Keratinocyte (primary cell): ENCODE measurements around the gene TENM4. TPM values are rescaled to one million over a fixed set of nuclear protein-coding genes. Genes with fewer than 3 reads are reported as not detected.

Experiments
- DNase-seq: peaks from one replicate; pipeline ENCODE4 v3.0.0-alpha.2; 2011; ENCODE audit warnings: low read depth, missing footprints, low spot score
- FAIRE-seq: peaks from 2 replicates; lab custom pipeline; 2011; peaks lifted over from hg19 to GRCh38; lab: Jason Lieb, UNC
- H2AFZ ChIP-seq: 2 replicates; pipeline ENCODE4 v1.6.0; 2012; ENCODE audit warnings: low read length, control low read depth, inconsistent platforms; ENCODE audit not compliant: control insufficient read depth
- H3K27ac ChIP-seq: 2 replicates; pipeline ENCODE4 v1.5.1; 2011; ENCODE audit warnings: low read length; ENCODE audit not compliant: control insufficient read depth, insufficient read depth
- H3K27me3 ChIP-seq: 3 replicates; pipeline ENCODE4 v1.6.0; 2011; ENCODE audit warnings: low read length; ENCODE audit not compliant: control insufficient read depth, insufficient read depth; ENCODE audit errors: extremely low read depth
- H3K36me3 ChIP-seq, 2 experiments: 2 replicates in 1 of 2; 3 replicates in 1 of 2; pipeline ENCODE4 v1.5.1; 2011; ENCODE audit warnings: low read length in 2 of 2, mild to moderate bottlenecking in 1 of 2; ENCODE audit not compliant: control insufficient read depth in 2 of 2, insufficient read depth in 2 of 2; ENCODE audit errors: extremely low read depth in 1 of 2
- H3K4me1 ChIP-seq: 3 replicates; pipeline ENCODE4 v1.5.1; 2011; ENCODE audit warnings: low read length; ENCODE audit not compliant: control insufficient read depth, insufficient read depth; ENCODE audit errors: extremely low read depth
- H3K4me2 ChIP-seq: 3 replicates; pipeline ENCODE4 v1.6.0; 2011; ENCODE audit warnings: low read depth, low read length; ENCODE audit not compliant: control insufficient read depth, insufficient read depth; ENCODE audit errors: extremely low read depth
- H3K4me3 ChIP-seq, 3 experiments: fragments of 200-600 bp in 1 of 3; sonication (generic) in 1 of 3; 2 replicates in 2 of 3; 3 replicates in 1 of 3; pipeline ENCODE4 v1.5.1; 2011 to 2016; ENCODE audit warnings: low read length in 3 of 3, mild to moderate bottlenecking in 3 of 3, control low read depth in 2 of 3, inconsistent platforms in 1 of 3, low read depth in 1 of 3, mixed read lengths in 1 of 3, mixed run types in 1 of 3, moderate library complexity in 1 of 3; ENCODE audit not compliant: control insufficient read depth in 2 of 3, insufficient read depth in 2 of 3; ENCODE audit errors: extremely low read depth in 1 of 3
- H3K79me2 ChIP-seq: 2 replicates; pipeline ENCODE4 v1.6.0; 2012; ENCODE audit warnings: low read length; ENCODE audit not compliant: control insufficient read depth, insufficient read depth
- H3K9ac ChIP-seq: 3 replicates; pipeline ENCODE4 v1.6.0; 2011; ENCODE audit warnings: low read length; ENCODE audit not compliant: control insufficient read depth, insufficient read depth; ENCODE audit errors: extremely low read depth
- H3K9me1 ChIP-seq: 3 replicates; pipeline ENCODE4 v1.6.0; 2011; ENCODE audit warnings: low read length; ENCODE audit not compliant: control insufficient read depth, insufficient read depth; ENCODE audit errors: extremely low read depth
- H3K9me3 ChIP-seq: 2 replicates; pipeline ENCODE4 v1.5.1; 2012; ENCODE audit warnings: low read depth, low read length; ENCODE audit not compliant: control insufficient read depth
- H4K20me1 ChIP-seq: 3 replicates; pipeline ENCODE4 v1.6.0; 2011; ENCODE audit warnings: low read length; ENCODE audit not compliant: control insufficient read depth, insufficient read depth; ENCODE audit errors: extremely low read depth
- EZH2 ChIP-seq: IDR thresholded peaks from one replicate; pipeline ENCODE4 v1.6.1; 2012; ENCODE audit warnings: inconsistent platforms, mild to moderate bottlenecking, low read length, moderate library complexity
- dilution Hi-C: fragments of 300-500 bp; cut with MboI; formaldehyde crosslinking; loops from one replicate; pipeline ENCODE4 v1.7.0; 2020; ENCODE audit warnings: low sequenced_read_pairs; ENCODE audit not compliant: extremely low pct_ligation_motif_present
- polyA plus RNA-seq, 5 experiments: library from polyadenylated mRNA; depleted of rRNA in 3 of 5; stranded (reverse) in 3 of 5; stranded (forward) in 1 of 5; unstranded in 1 of 5; fragments of >200 nt; gene quantifications; 1 replicate in 1 of 5; 2 replicates in 3 of 5; 3 replicates in 1 of 5; pipeline versions ENCODE4 v1.2.1 to v1.2.3, GENCODE V29; 2011 to 2012; ENCODE audit warnings: missing spikeins in 2 of 5, low read depth in 1 of 5, low replicate concordance in 1 of 5
- TF ChIP-seq, protein P1 (sequence below), 3 experiments: IDR thresholded peaks in 1 of 3; conservative IDR thresholded peaks in 1 of 3; optimal IDR thresholded peaks in 1 of 3; 2 replicates in 2 of 3; 3 replicates in 1 of 3; pipeline versions ENCODE3 to v1.5.1; 2011; ENCODE audit warnings: low read length in 3 of 3, mild to moderate bottlenecking in 3 of 3, moderate library complexity in 2 of 3, control low read depth in 1 of 3, inconsistent platforms in 1 of 3; ENCODE audit not compliant: insufficient read depth in 2 of 3; ENCODE audit errors: extremely low read depth in 1 of 3

TENM4 gene
- polyA plus RNA-seq, 1 donor (not counting 4 experiments of a cell fraction or from before 2014, with no cell fraction given), result 3.5 TPM

DNA sequence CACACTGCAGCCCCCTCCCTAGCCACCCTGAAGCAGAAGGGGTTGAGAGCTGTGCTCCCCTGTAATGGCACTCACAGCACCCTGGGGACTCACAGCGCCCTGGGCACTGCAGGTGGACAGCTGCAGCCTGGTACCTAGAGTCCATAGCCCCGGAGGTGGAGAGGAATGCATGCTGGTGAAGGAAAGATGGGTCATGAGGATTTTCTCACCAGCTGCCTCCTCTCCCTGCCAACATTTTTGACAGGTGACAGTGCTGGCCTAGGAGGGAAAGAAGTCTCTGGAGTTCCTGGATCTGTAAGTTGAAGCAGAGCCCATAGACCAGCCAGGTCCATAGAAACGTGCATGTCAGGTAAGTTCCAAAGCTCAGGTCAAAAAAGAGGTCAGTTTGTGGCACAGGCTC is 330.5 kb downstream of the TENM4 start:
- TF ChIP-seq, protein P1, sequence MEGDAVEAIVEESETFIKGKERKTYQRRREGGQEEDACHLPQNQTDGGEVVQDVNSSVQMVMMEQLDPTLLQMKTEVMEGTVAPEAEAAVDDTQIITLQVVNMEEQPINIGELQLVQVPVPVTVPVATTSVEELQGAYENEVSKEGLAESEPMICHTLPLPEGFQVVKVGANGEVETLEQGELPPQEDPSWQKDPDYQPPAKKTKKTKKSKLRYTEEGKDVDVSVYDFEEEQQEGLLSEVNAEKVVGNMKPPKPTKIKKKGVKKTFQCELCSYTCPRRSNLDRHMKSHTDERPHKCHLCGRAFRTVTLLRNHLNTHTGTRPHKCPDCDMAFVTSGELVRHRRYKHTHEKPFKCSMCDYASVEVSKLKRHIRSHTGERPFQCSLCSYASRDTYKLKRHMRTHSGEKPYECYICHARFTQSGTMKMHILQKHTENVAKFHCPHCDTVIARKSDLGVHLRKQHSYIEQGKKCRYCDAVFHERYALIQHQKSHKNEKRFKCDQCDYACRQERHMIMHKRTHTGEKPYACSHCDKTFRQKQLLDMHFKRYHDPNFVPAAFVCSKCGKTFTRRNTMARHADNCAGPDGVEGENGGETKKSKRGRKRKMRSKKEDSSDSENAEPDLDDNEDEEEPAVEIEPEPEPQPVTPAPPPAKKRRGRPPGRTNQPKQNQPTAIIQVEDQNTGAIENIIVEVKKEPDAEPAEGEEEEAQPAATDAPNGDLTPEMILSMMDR (optimal IDR thresholded peaks at IDR 0.05 in 1 of 3, IDR thresholded peaks at IDR 0.05 in 1 of 3, conservative IDR thresholded peaks at IDR 0.05 in 1 of 3; ENCODE audit: extremely low read depth in 1 of 3, insufficient read depth in 2 of 3, low read length in 3 of 3), result no peak
- no peak for TF ChIP-seq EZH2
- Histone ChIP-seq H3K9me1 (no peaks in the 10 kb centered on the region), H3K36me3 (peaks cover 0 to 3% of the 10 kb centered on the region in 2 experiments), H4K20me1 (no peaks in the 10 kb centered on the region), H3K27me3 (no peaks in the 10 kb centered on the region), H3K4me1 (no peaks in the 10 kb centered on the region), H3K27ac (no peak overlapping the region), H3K79me2 (no peaks in the 10 kb centered on the region), H3K4me2 (no peak overlapping the region), H3K9ac (no peak overlapping the region), H3K9me3 (no peaks in the 10 kb centered on the region), H3K4me3 (no peak overlapping the region), H2AFZ (no peak overlapping the region)
- DNase-seq, result no peak
- dilution Hi-C loops, result no loop called here
- FAIRE-seq, result no peak

DNA sequence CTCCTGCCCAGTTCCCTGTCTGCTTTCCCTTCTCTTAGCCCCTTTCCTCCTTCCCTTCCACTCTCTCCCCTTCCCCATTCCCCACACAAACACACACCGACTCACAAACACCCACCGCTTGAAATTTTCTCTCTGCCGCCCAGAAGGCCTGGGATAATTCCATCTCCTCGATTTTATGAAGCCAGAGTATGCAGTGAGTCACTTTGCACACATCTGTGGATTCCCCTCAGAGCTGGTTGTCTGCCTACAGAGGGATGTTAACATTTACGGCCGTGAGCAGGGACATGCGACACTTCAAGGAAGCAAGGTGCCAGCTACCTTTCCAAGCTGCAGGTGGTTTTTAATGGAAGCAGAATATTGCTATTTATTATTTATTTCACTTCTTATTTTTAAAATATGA is 332.0 kb downstream of the TENM4 start:
- Histone ChIP-seq H3K36me3 (peaks cover 0 to 3% of the 10 kb centered on the region in 2 experiments), H3K4me2 (no peak overlapping the region)

More for the DNA sequence above, 332.0 kb downstream of the TENM4 start:
- H3K27me3 ChIP-seq, result no peaks in the 10 kb centered on the region
- no peaks in the 10 kb centered on the region for H3K9me3 ChIP-seq
- H3K79me2 ChIP-seq, result no peaks in the 10 kb centered on the region
- TF ChIP-seq EZH2, result no peak
- TF ChIP-seq, protein P1 (optimal IDR thresholded peaks at IDR 0.05 in 1 of 3, IDR thresholded peaks at IDR 0.05 in 1 of 3, conservative IDR thresholded peaks at IDR 0.05 in 1 of 3; ENCODE audit: extremely low read depth in 1 of 3, insufficient read depth in 2 of 3, low read length in 3 of 3), result no peak
- no peak overlapping the region for H2AFZ ChIP-seq
- no peak overlapping the region for H3K4me3 ChIP-seq
- FAIRE-seq, result no peak
- dilution Hi-C loops, result no loop called here
- no peaks in the 10 kb centered on the region for H3K9me1 ChIP-seq
- H3K9ac ChIP-seq, result no peak overlapping the region
- no peak for DNase-seq
- no peaks in the 10 kb centered on the region for H3K4me1 ChIP-seq
- no peaks in the 10 kb centered on the region for H4K20me1 ChIP-seq
- no peak overlapping the region for H3K27ac ChIP-seq
